GM12878 (cell line): ENCODE results near the gene ANKRD34A. TPM values are rescaled to one million over a fixed set of nuclear protein-coding genes. Genes with fewer than 3 reads are reported as not detected.
A peak's percentile ranks its signal among the peaks of the same experiment; 100 is the strongest.

Experiments
- ATAC-seq: fragments of 200-7000 bp; cut with Tn5 transposase; 3 replicates; pipeline ENCODE4 v1.9.1; 2020; ENCODE audit warnings: mild to moderate bottlenecking, moderate library complexity
- BruUV-seq: library from RNA; stranded (reverse); fragments of 400-500 nt; replicated peaks from 2 replicates; lab custom pipeline; 2021; lab: Mats Ljungman, UMichigan
- CTCF ChIA-PET: fragments of 300-600 bp; sonication (Branson Sonifier 250); formaldehyde crosslinking; extraction: SDS; loops from one replicate; lab custom pipeline; 2021; ENCODE audit warnings: inconsistent platforms; lab: Yijun Ruan, JAX
- POLR2A ChIA-PET: fragments of 350-600 bp; formaldehyde crosslinking; extraction: SDS; loops from one replicate; lab custom pipeline; 2021; ENCODE audit warnings: inconsistent platforms; lab: Charles Lee
- RAD21 ChIA-PET: fragments of 300-600 bp; sonication (Branson Sonifier 250); formaldehyde crosslinking; loops from one replicate; lab custom pipeline; 2023; ENCODE audit warnings: antibody characterized with exemption; ENCODE audit not compliant: unreplicated experiment; lab: Charles Lee
- SMC1A ChIA-PET: fragments of 300-600 bp; sonication (Branson Sonifier 250); formaldehyde crosslinking; loops from one replicate; lab custom pipeline; 2023; ENCODE audit not compliant: unreplicated experiment, uncharacterized antibody; lab: Charles Lee
- DNase-seq: peaks from one replicate; pipeline ENCODE4 v3.0.0-alpha.2; 2011; ENCODE audit warnings: low read depth, low spot score
- FAIRE-seq: peaks from 3 replicates; lab custom pipeline; 2011; peaks lifted over from hg19 to GRCh38; lab: Jason Lieb, UNC
- H2AFZ ChIP-seq: 2 replicates; pipeline ENCODE4 v1.6.0; 2011; ENCODE audit warnings: low read depth, low read length, control low read depth; ENCODE audit not compliant: control insufficient read depth
- H3K27ac ChIP-seq: 2 replicates; pipeline ENCODE4 v1.5.1; 2011; ENCODE audit warnings: control low read depth; ENCODE audit not compliant: control insufficient read depth, insufficient read depth
- H3K27me3 ChIP-seq, 2 experiments: replicated peaks in 1 of 2; 2 replicates each; pipeline versions ENCODE4 v1.6.0 to v1.6.1; 2011; ENCODE audit warnings: low read length in 1 of 2; ENCODE audit not compliant: control insufficient read depth in 2 of 2, insufficient read depth in 2 of 2
- H3K36me3 ChIP-seq, 2 experiments: 2 replicates each; pipeline ENCODE4 v1.5.1; 2011; ENCODE audit warnings: low read length in 1 of 2; ENCODE audit not compliant: control insufficient read depth in 2 of 2, insufficient read depth in 2 of 2
- H3K4me1 ChIP-seq: 2 replicates; pipeline ENCODE4 v1.6.1; 2011; ENCODE audit warnings: mild to moderate bottlenecking, low read length, moderate library complexity, mixed read lengths; ENCODE audit not compliant: control insufficient read depth, insufficient read depth
- H3K4me2 ChIP-seq: 2 replicates; pipeline ENCODE4 v1.6.0; 2011; ENCODE audit warnings: control low read depth; ENCODE audit not compliant: control insufficient read depth, insufficient read depth
- H3K4me3 ChIP-seq: fragments of 200-600 bp; sonication (generic); 2 replicates; pipeline ENCODE4 v1.5.1; 2016
- H3K79me2 ChIP-seq: 2 replicates; pipeline ENCODE4 v1.6.0; 2011; ENCODE audit warnings: low read length; ENCODE audit not compliant: control insufficient read depth, insufficient read depth
- H3K9ac ChIP-seq: 2 replicates; pipeline ENCODE4 v1.8.0; 2011; ENCODE audit warnings: low read length, control low read depth, mixed read lengths; ENCODE audit not compliant: control insufficient read depth, insufficient read depth
- H3K9me3 ChIP-seq: replicated peaks from 3 replicates; pipeline ENCODE4 v1.5.1; 2011; ENCODE audit warnings: mild to moderate bottlenecking, low read length; ENCODE audit not compliant: control insufficient read depth, insufficient read depth
- H4K20me1 ChIP-seq: 2 replicates; pipeline ENCODE4 v1.6.0; 2011; ENCODE audit not compliant: control insufficient read depth, insufficient read depth
- ATF7 ChIP-seq: fragments of 450-650 bp; IDR thresholded peaks from 2 replicates; pipeline ENCODE4 v1.6.1; 2016; ENCODE audit warnings: low read depth, mild to moderate bottlenecking
- BCL11A ChIP-seq: IDR thresholded peaks from 2 replicates; pipeline ENCODE4 v1.6.1; 2011; ENCODE audit warnings: low read depth, low read length
- MYC ChIP-seq: IDR thresholded peaks from 2 replicates; pipeline ENCODE4 v1.6.1; 2011; ENCODE audit warnings: mild to moderate bottlenecking, low read length, moderate library complexity, inconsistent platforms; ENCODE audit not compliant: insufficient read depth, insufficient replicate concordance, insufficient read length, severe bottlenecking
- RB1 ChIP-seq: fragments of 450-650 bp; formaldehyde crosslinking; IDR thresholded peaks from 2 replicates; pipeline ENCODE4 v1.6.1; 2017; ENCODE audit warnings: mild to moderate bottlenecking, borderline replicate concordance
- SMAD5 ChIP-seq: IDR thresholded peaks from 2 replicates; pipeline ENCODE4 v1.6.1; 2016; ENCODE audit warnings: antibody characterized with exemption, low read depth
- TARDBP ChIP-seq: IDR thresholded peaks from 2 replicates; pipeline ENCODE4 v1.6.1; 2016; ENCODE audit warnings: borderline replicate concordance
- ZNF687 ChIP-seq: fragments of 450-650 bp; IDR thresholded peaks from 2 replicates; pipeline ENCODE4 v1.6.1; 2017; ENCODE audit warnings: mild to moderate bottlenecking, moderate library complexity
- WGBS: methylation state at CpG from one replicate; pipeline ENCODE4 v1.1.6; 2016; ENCODE audit warnings: low lambda C conversion rate; ENCODE audit not compliant: insufficient replicate concordance, insufficient coverage; ENCODE audit errors: missing lambda C conversion rate; 5-methylcytosine and 5-hydroxymethylcytosine counted together
- in situ Hi-C: fragments of 300-500 bp; cut with MboI; formaldehyde crosslinking; loops from 9 replicates; pipeline ENCODE4 v1.14.3; 2018; ENCODE audit warnings: mixed read lengths
- intact Hi-C: fragments of 100-400 bp; cut with micrococcal nuclease; formaldehyde crosslinking; loops from one replicate; pipeline ENCODE4 v1.14.2; 2022; ENCODE audit not compliant: unreplicated experiment
- polyA plus RNA-seq, 11 experiments: library from polyadenylated mRNA; depleted of rRNA in 4 of 11; unstranded in 6 of 11; stranded (reverse) in 5 of 11; fragments of >200 nt; fragmentation: Nextera tagmentation in 4 of 11; fragmentation: Illumina TruSeq in 1 of 11; extraction: Ambion mirVana in 4 of 11; extraction: Trizol in 1 of 11; gene quantifications; 1 replicate in 1 of 11; 2 replicates in 10 of 11; pipeline versions ENCODE4 v1.2.1 to v1.2.3, GENCODE V29; 2011 to 2016; ENCODE audit warnings: inconsistent platforms in 2 of 11, missing spikeins in 2 of 11, low read depth in 1 of 11
- total RNA-seq, 4 experiments: library from RNA; depleted of rRNA in 3 of 4; stranded (reverse); fragments of >200 nt in 3 of 4; fragmentation: Illumina TruSeq in 1 of 4; extraction: Trizol in 1 of 4; gene quantifications; 2 replicates each; pipeline versions ENCODE4 v1.2.1 to v1.2.3, GENCODE V29; 2013 to 2021
- TF ChIP-seq, protein P1 (sequence below), 3 experiments: IDR thresholded peaks in 2 of 3; conservative IDR thresholded peaks in 1 of 3; 2 replicates each; pipeline ENCODE4 v1.5.1; 2011; ENCODE audit warnings: low read depth in 3 of 3, low read length in 3 of 3, mild to moderate bottlenecking in 3 of 3, control low read depth in 2 of 3, moderate library complexity in 2 of 3, inconsistent platforms in 1 of 3, mixed read lengths in 1 of 3; ENCODE audit not compliant: control insufficient read depth in 2 of 3, insufficient read depth in 1 of 3; ENCODE audit errors: extremely low read depth in 1 of 3
- TF ChIP-seq, protein P2 (sequence below): fragments of 450-650 bp; formaldehyde crosslinking; IDR thresholded peaks from 2 replicates; pipeline ENCODE4 v1.4.0; 2020; ENCODE audit warnings: mild to moderate bottlenecking, moderate library complexity

The ANKRD34A gene
- total and polyA plus RNA-seq, 10 of the 15 experiments (the other 5 are each of a cell fraction or from before 2014, with no cell fraction given), result 0.40 to 3.5 (median 1.6) TPM

- TF ChIP-seq, protein P1, sequence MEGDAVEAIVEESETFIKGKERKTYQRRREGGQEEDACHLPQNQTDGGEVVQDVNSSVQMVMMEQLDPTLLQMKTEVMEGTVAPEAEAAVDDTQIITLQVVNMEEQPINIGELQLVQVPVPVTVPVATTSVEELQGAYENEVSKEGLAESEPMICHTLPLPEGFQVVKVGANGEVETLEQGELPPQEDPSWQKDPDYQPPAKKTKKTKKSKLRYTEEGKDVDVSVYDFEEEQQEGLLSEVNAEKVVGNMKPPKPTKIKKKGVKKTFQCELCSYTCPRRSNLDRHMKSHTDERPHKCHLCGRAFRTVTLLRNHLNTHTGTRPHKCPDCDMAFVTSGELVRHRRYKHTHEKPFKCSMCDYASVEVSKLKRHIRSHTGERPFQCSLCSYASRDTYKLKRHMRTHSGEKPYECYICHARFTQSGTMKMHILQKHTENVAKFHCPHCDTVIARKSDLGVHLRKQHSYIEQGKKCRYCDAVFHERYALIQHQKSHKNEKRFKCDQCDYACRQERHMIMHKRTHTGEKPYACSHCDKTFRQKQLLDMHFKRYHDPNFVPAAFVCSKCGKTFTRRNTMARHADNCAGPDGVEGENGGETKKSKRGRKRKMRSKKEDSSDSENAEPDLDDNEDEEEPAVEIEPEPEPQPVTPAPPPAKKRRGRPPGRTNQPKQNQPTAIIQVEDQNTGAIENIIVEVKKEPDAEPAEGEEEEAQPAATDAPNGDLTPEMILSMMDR (IDR thresholded peaks at IDR 0.05 in 2 of 3, conservative IDR thresholded peaks at IDR 0.05 in 1 of 3; ENCODE audit: control insufficient read depth in 2 of 3, extremely low read depth in 1 of 3, insufficient read depth in 1 of 3, low read depth in 3 of 3, low read length in 3 of 3), result peak; percentile 74 to 92 (median 86)
- peak; percentile 77; the same call in 1 of the 2 replicates for TF ChIP-seq ATF7
- TF ChIP-seq, all 136 proteins: peak for 15
These were observed 13.4 kb upstream of the ANKRD34A start (continued) for GRCh38 chr1:145977486-145978470.

- WGBS, result 62% methylated on average over 5 of the region's 5 CpGs
- ChIA-PET CTCF (interaction anchor here (0.7 to 9.4 kb wide), 21 partner anchors 9 to 131 kb away, joined by 3 to 361 read pairs (median 7); partner anchors contain the start of genes ANKRD34A, LIX1L, NUDT17 and PEX11B), POLR2A (interaction anchor here (0.7 to 6.5 kb wide), 9 partner anchors 8 to 55 kb away, joined by 3 to 102 read pairs (median 8); partner anchors contain the start of genes ANKRD34A, POLR3GL and TXNIP), RAD21 (interaction anchor here (0.7 to 7.9 kb wide), 13 partner anchors 12 to 184 kb away, joined by 3 to 136 read pairs (median 8); partner anchors contain the start of genes ANKRD34A, LIX1L, NUDT17 and PEX11B), SMC1A (interaction anchor here (0.7 to 10.9 kb wide), 15 partner anchors 12 to 132 kb away, joined by 3 to 244 read pairs (median 20); partner anchors contain the start of genes ANKRD34A, LIX1L, NUDT17 and PIAS3)
- BruUV-seq, result no TSS peak
- Histone ChIP-seq H3K9ac (no peak overlapping the region), H3K27ac (no peak overlapping the region), H3K4me3 (no peak overlapping the region), H3K4me1 (peaks cover 44% of the 10 kb centered on the region), H4K20me1 (no peaks in the 10 kb centered on the region), H3K36me3 (no peaks in the 10 kb centered on the region), H3K27me3 (no peaks in the 10 kb centered on the region), H2AFZ (peak overlapping the region; percentile 58; the same call in 1 of the 2 replicates), H3K4me2 (no peak overlapping the region), H3K79me2 (no peaks in the 10 kb centered on the region), H3K9me3 (no peaks in the 10 kb centered on the region)
- ATAC-seq (no peak), DNase-seq (no peak), FAIRE-seq (no peak)
- in situ Hi-C loops, result no loop called here
- intact Hi-C loops, result loop anchor here (1.0 to 2.0 kb wide), 3 partner anchors 18 to 36 kb away; partner anchors contain the start of gene LIX1L
- TF ChIP-seq ZNF687 (no peak), MYC (no peak), BCL11A (no peak), TARDBP (no peak), SMAD5 (no peak), RB1 (no peak)
- TF ChIP-seq, protein P2, sequence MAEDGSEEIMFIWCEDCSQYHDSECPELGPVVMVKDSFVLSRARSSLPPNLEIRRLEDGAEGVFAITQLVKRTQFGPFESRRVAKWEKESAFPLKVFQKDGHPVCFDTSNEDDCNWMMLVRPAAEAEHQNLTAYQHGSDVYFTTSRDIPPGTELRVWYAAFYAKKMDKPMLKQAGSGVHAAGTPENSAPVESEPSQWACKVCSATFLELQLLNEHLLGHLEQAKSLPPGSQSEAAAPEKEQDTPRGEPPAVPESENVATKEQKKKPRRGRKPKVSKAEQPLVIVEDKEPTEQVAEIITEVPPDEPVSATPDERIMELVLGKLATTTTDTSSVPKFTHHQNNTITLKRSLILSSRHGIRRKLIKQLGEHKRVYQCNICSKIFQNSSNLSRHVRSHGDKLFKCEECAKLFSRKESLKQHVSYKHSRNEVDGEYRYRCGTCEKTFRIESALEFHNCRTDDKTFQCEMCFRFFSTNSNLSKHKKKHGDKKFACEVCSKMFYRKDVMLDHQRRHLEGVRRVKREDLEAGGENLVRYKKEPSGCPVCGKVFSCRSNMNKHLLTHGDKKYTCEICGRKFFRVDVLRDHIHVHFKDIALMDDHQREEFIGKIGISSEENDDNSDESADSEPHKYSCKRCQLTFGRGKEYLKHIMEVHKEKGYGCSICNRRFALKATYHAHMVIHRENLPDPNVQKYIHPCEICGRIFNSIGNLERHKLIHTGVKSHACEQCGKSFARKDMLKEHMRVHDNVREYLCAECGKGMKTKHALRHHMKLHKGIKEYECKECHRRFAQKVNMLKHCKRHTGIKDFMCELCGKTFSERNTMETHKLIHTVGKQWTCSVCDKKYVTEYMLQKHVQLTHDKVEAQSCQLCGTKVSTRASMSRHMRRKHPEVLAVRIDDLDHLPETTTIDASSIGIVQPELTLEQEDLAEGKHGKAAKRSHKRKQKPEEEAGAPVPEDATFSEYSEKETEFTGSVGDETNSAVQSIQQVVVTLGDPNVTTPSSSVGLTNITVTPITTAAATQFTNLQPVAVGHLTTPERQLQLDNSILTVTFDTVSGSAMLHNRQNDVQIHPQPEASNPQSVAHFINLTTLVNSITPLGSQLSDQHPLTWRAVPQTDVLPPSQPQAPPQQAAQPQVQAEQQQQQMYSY (CRISPR knock-in tag), result no peak
These were observed 12.6 kb upstream of the ANKRD34A start for GRCh38 chr1:145977016-145977415.
